Keratinocyte (primary cell): ENCODE measurements around the gene ACTR2. TPM values are rescaled to one million over a fixed set of nuclear protein-coding genes. Genes with fewer than 3 reads are reported as not detected.

Source experiments
- DNase-seq: peaks from one replicate; pipeline ENCODE4 v3.0.0-alpha.2; 2011; ENCODE audit warnings: low read depth, missing footprints, low spot score
- FAIRE-seq: peaks from 2 replicates; lab custom pipeline; 2011; peaks lifted over from hg19 to GRCh38; lab: Jason Lieb, UNC
- H2AFZ ChIP-seq: 2 replicates; pipeline ENCODE4 v1.6.0; 2012; ENCODE audit warnings: low read length, control low read depth, inconsistent platforms; ENCODE audit not compliant: control insufficient read depth
- H3K27ac ChIP-seq: 2 replicates; pipeline ENCODE4 v1.5.1; 2011; ENCODE audit warnings: low read length; ENCODE audit not compliant: control insufficient read depth, insufficient read depth
- H3K27me3 ChIP-seq: 3 replicates; pipeline ENCODE4 v1.6.0; 2011; ENCODE audit warnings: low read length; ENCODE audit not compliant: control insufficient read depth, insufficient read depth; ENCODE audit errors: extremely low read depth
- H3K36me3 ChIP-seq, 2 experiments: 2 replicates in 1 of 2; 3 replicates in 1 of 2; pipeline ENCODE4 v1.5.1; 2011; ENCODE audit warnings: low read length in 2 of 2, mild to moderate bottlenecking in 1 of 2; ENCODE audit not compliant: control insufficient read depth in 2 of 2, insufficient read depth in 2 of 2; ENCODE audit errors: extremely low read depth in 1 of 2
- H3K4me1 ChIP-seq: 3 replicates; pipeline ENCODE4 v1.5.1; 2011; ENCODE audit warnings: low read length; ENCODE audit not compliant: control insufficient read depth, insufficient read depth; ENCODE audit errors: extremely low read depth
- H3K4me2 ChIP-seq: 3 replicates; pipeline ENCODE4 v1.6.0; 2011; ENCODE audit warnings: low read depth, low read length; ENCODE audit not compliant: control insufficient read depth, insufficient read depth; ENCODE audit errors: extremely low read depth
- H3K4me3 ChIP-seq, 3 experiments: fragments of 200-600 bp in 1 of 3; sonication (generic) in 1 of 3; 2 replicates in 2 of 3; 3 replicates in 1 of 3; pipeline ENCODE4 v1.5.1; 2011 to 2016; ENCODE audit warnings: low read length in 3 of 3, mild to moderate bottlenecking in 3 of 3, control low read depth in 2 of 3, inconsistent platforms in 1 of 3, low read depth in 1 of 3, mixed read lengths in 1 of 3, mixed run types in 1 of 3, moderate library complexity in 1 of 3; ENCODE audit not compliant: control insufficient read depth in 2 of 3, insufficient read depth in 2 of 3; ENCODE audit errors: extremely low read depth in 1 of 3
- H3K79me2 ChIP-seq: 2 replicates; pipeline ENCODE4 v1.6.0; 2012; ENCODE audit warnings: low read length; ENCODE audit not compliant: control insufficient read depth, insufficient read depth
- H3K9ac ChIP-seq: 3 replicates; pipeline ENCODE4 v1.6.0; 2011; ENCODE audit warnings: low read length; ENCODE audit not compliant: control insufficient read depth, insufficient read depth; ENCODE audit errors: extremely low read depth
- H3K9me1 ChIP-seq: 3 replicates; pipeline ENCODE4 v1.6.0; 2011; ENCODE audit warnings: low read length; ENCODE audit not compliant: control insufficient read depth, insufficient read depth; ENCODE audit errors: extremely low read depth
- H3K9me3 ChIP-seq: 2 replicates; pipeline ENCODE4 v1.5.1; 2012; ENCODE audit warnings: low read depth, low read length; ENCODE audit not compliant: control insufficient read depth
- H4K20me1 ChIP-seq: 3 replicates; pipeline ENCODE4 v1.6.0; 2011; ENCODE audit warnings: low read length; ENCODE audit not compliant: control insufficient read depth, insufficient read depth; ENCODE audit errors: extremely low read depth
- CTCF ChIP-seq, 3 experiments: IDR thresholded peaks in 1 of 3; conservative IDR thresholded peaks in 1 of 3; optimal IDR thresholded peaks in 1 of 3; 2 replicates in 2 of 3; 3 replicates in 1 of 3; pipeline versions ENCODE3 to v1.5.1; 2011; ENCODE audit warnings: low read length in 3 of 3, mild to moderate bottlenecking in 3 of 3, moderate library complexity in 2 of 3, control low read depth in 1 of 3, inconsistent platforms in 1 of 3; ENCODE audit not compliant: insufficient read depth in 2 of 3; ENCODE audit errors: extremely low read depth in 1 of 3
- EZH2 ChIP-seq: IDR thresholded peaks from one replicate; pipeline ENCODE4 v1.6.1; 2012; ENCODE audit warnings: inconsistent platforms, mild to moderate bottlenecking, low read length, moderate library complexity
- dilution Hi-C: fragments of 300-500 bp; cut with MboI; formaldehyde crosslinking; loops from one replicate; pipeline ENCODE4 v1.7.0; 2020; ENCODE audit warnings: low sequenced_read_pairs; ENCODE audit not compliant: extremely low pct_ligation_motif_present
- polyA plus RNA-seq, 5 experiments: library from polyadenylated mRNA; depleted of rRNA in 3 of 5; stranded (reverse) in 3 of 5; stranded (forward) in 1 of 5; unstranded in 1 of 5; fragments of >200 nt; gene quantifications; 1 replicate in 1 of 5; 2 replicates in 3 of 5; 3 replicates in 1 of 5; pipeline versions ENCODE4 v1.2.1 to v1.2.3, GENCODE V29; 2011 to 2012; ENCODE audit warnings: missing spikeins in 2 of 5, low read depth in 1 of 5, low replicate concordance in 1 of 5

The ACTR2 gene
- polyA plus RNA-seq, 1 donor (not counting 4 experiments of a cell fraction or from before 2014, with no cell fraction given): 257 TPM

GRCh38 chr2:65292106-65292400, 64.4 kb downstream of the ACTR2 start:
- TF ChIP-seq CTCF (optimal IDR thresholded peaks at IDR 0.05 in 1 of 3, IDR thresholded peaks at IDR 0.05 in 1 of 3, conservative IDR thresholded peaks at IDR 0.05 in 1 of 3; ENCODE audit: extremely low read depth in 1 of 3, insufficient read depth in 2 of 3, low read length in 3 of 3) (no peak), EZH2 (no peak)
- no peaks in the 10 kb centered on the region for H3K9me1 ChIP-seq
- peak overlapping the region; percentile 42 for H3K4me2 ChIP-seq
- H4K20me1 ChIP-seq: no peaks in the 10 kb centered on the region
- no peak overlapping the region for H3K27ac ChIP-seq
- H3K4me1 ChIP-seq: peaks cover 20% of the 10 kb centered on the region
- no peaks in the 10 kb centered on the region for H3K36me3 ChIP-seq
- H3K79me2 ChIP-seq: no peaks in the 10 kb centered on the region
- dilution Hi-C loops: no loop called here
- H3K9me3 ChIP-seq: no peaks in the 10 kb centered on the region
- H2AFZ ChIP-seq: no peak overlapping the region
- no peaks in the 10 kb centered on the region for H3K27me3 ChIP-seq
- no peak overlapping the region for H3K9ac ChIP-seq
- DNase-seq (no peak), FAIRE-seq (no peak)
- no peak overlapping the region for H3K4me3 ChIP-seq

GRCh38 chr2:65292461-65293011, 64.9 kb downstream of the ACTR2 start:
- no peak overlapping the region for H3K4me3 ChIP-seq
- no peak for FAIRE-seq
- peaks cover 20% of the 10 kb centered on the region for H3K4me1 ChIP-seq
- no peak overlapping the region for H3K9ac ChIP-seq
- H3K27ac ChIP-seq: no peak overlapping the region
- no peaks in the 10 kb centered on the region for H4K20me1 ChIP-seq
- DNase-seq: no peak
- H3K4me2 ChIP-seq: peak overlapping the region; percentile 42
- peak overlapping the region; percentile 14 for H2AFZ ChIP-seq
- H3K79me2 ChIP-seq: no peaks in the 10 kb centered on the region
- H3K9me3 ChIP-seq: no peaks in the 10 kb centered on the region
- no peak for TF ChIP-seq CTCF (optimal IDR thresholded peaks at IDR 0.05 in 1 of 3, IDR thresholded peaks at IDR 0.05 in 1 of 3, conservative IDR thresholded peaks at IDR 0.05 in 1 of 3; ENCODE audit: extremely low read depth in 1 of 3, insufficient read depth in 2 of 3, low read length in 3 of 3)
- TF ChIP-seq EZH2: no peak
- H3K27me3 ChIP-seq: no peaks in the 10 kb centered on the region
- no peaks in the 10 kb centered on the region for H3K9me1 ChIP-seq
- dilution Hi-C loops: no loop called here
- no peaks in the 10 kb centered on the region for H3K36me3 ChIP-seq
